HG03108 (cell line): ENCODE results near the gene CDT1.

Source experiments
- ATAC-seq: cut with Tn5 transposase; IDR thresholded peaks from one replicate; pipeline ENCODE4 v1.9.1; 2021; ENCODE audit warnings: moderate library complexity; ENCODE audit not compliant: unreplicated experiment

The CDT1 gene

GRCh38 chr16:88834670-88835069, 31.1 kb downstream of the CDT1 start:
- no peak for ATAC-seq

GRCh38 chr16:88835383-88835782, 31.8 kb downstream of the CDT1 start:
- ATAC-seq, result no peak

GRCh38 chr16:88835818-88836217, 32.2 kb downstream of the CDT1 start:
- ATAC-seq, result no peak

- ATAC-seq, result no peak
These were observed 33.2 kb downstream of the CDT1 start for GRCh38 chr16:88836791-88837190.

GRCh38 chr16:88837806-88838205, 34.2 kb downstream of the CDT1 start:
- no peak for ATAC-seq

- ATAC-seq, result no peak
These were observed 35.0 kb downstream of the CDT1 start for GRCh38 chr16:88838566-88838965.

GRCh38 chr16:88839026-88839529, 35.5 kb downstream of the CDT1 start:
- no peak for ATAC-seq

- no peak for ATAC-seq
These were observed 36.4 kb downstream of the CDT1 start for GRCh38 chr16:88839745-88840599.

GRCh38 chr16:88840600-88841215, 37.1 kb downstream of the CDT1 start:
- no peak for ATAC-seq

GRCh38 chr16:88841521-88842307, 38.1 kb downstream of the CDT1 start:
- ATAC-seq, result no peak

GRCh38 chr16:88842308-88842756, 38.7 kb downstream of the CDT1 start:
- ATAC-seq, result no peak

GRCh38 chr16:88842806-88843205, 39.2 kb downstream of the CDT1 start:
- no peak for ATAC-seq

GRCh38 chr16:88843256-88843655, 39.7 kb downstream of the CDT1 start:
- no peak for ATAC-seq

- ATAC-seq, result no peak
These were observed 40.9 kb downstream of the CDT1 start for GRCh38 chr16:88844419-88845036.

GRCh38 chr16:88846088-88846487, 42.5 kb downstream of the CDT1 start:
- ATAC-seq, result no peak

- ATAC-seq, result no peak
These were observed 44.1 kb downstream of the CDT1 start for GRCh38 chr16:88847654-88848053.

- no peak for ATAC-seq
These were observed 45.0 kb downstream of the CDT1 start for GRCh38 chr16:88848557-88848956.

GRCh38 chr16:88850531-88851199, 47.1 kb downstream of the CDT1 start:
- ATAC-seq, result no peak

GRCh38 chr16:88851616-88852015, 48.0 kb downstream of the CDT1 start:
- no peak for ATAC-seq

GRCh38 chr16:88853325-88853941, 49.8 kb downstream of the CDT1 start:
- ATAC-seq, result no peak
